Prostate gland (tissue), 2 donors: ENCODE results near the gene RGS7.

Source experiments
- POLR2A ChIP-seq: fragments of 450-650 bp; IDR thresholded peaks from one replicate; pipeline ENCODE4 v1.6.1; 2016; ENCODE audit warnings: antibody characterized with exemption, mild to moderate bottlenecking
- TF ChIP-seq, protein P1 (sequence below), 4 experiments: fragments of 200-600 bp in 2 of 4; fragments of 450-650 bp in 2 of 4; sonication (generic) in 2 of 4; IDR thresholded peaks; 1 replicate in 3 of 4; 2 replicates in 1 of 4; pipeline ENCODE4 v1.5.1; 2016 to 2019; ENCODE audit warnings: antibody characterized with exemption in 4 of 4, mild to moderate bottlenecking in 2 of 4, moderate library complexity in 2 of 4

DNA sequence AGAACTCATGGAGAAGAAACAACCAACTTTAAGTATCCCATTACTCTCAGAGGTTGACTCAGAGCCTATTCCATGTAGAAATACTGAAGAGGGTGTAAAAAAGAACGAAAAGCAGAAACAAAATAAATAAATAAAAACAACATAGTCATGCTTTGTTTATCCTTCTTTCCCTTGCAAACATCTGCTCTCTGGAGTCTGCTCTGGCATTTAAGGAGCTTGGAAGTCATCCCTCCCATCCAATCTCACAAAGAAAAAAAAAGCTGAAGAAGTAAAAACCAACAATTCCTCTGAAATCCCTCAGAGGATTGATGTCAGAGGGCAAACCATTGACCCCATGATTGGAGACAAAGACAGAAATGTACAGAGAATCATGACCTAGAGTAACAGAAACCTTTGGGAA, 442.5 kb downstream of the RGS7 start:
- TF ChIP-seq, protein P1, sequence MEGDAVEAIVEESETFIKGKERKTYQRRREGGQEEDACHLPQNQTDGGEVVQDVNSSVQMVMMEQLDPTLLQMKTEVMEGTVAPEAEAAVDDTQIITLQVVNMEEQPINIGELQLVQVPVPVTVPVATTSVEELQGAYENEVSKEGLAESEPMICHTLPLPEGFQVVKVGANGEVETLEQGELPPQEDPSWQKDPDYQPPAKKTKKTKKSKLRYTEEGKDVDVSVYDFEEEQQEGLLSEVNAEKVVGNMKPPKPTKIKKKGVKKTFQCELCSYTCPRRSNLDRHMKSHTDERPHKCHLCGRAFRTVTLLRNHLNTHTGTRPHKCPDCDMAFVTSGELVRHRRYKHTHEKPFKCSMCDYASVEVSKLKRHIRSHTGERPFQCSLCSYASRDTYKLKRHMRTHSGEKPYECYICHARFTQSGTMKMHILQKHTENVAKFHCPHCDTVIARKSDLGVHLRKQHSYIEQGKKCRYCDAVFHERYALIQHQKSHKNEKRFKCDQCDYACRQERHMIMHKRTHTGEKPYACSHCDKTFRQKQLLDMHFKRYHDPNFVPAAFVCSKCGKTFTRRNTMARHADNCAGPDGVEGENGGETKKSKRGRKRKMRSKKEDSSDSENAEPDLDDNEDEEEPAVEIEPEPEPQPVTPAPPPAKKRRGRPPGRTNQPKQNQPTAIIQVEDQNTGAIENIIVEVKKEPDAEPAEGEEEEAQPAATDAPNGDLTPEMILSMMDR (IDR thresholded peaks at IDR 0.05): no peak
- no peak for TF ChIP-seq POLR2A
